ENCODE measurements around the gene CRYBG2. TPM values are rescaled to one million over a fixed set of nuclear protein-coding genes. Genes with fewer than 3 reads are reported as not detected.
"Not testable (repeated sequence)": the region's sequence is repeated elsewhere in the genome, so short reads cannot be mapped to it uniquely, and the experiment has no call there.

The CRYBG2 gene
- total RNA-seq, 2 donors from 2014 or later: 12.8 to 30.3 TPM

- Histone ChIP-seq H3K9ac (ENCODE audit: low read depth in 2 of 2, low read length in 2 of 2) (no peak overlapping the region), H3K27ac (no peak overlapping the region), H3K4me3 (no peak overlapping the region), H3K36me3 (no peaks in the 10 kb centered on the region), H3K9me3 (no peaks in the 10 kb centered on the region), H3K4me1 (peaks cover 6% of the 10 kb centered on the region), H3K27me3 (no peaks in the 10 kb centered on the region)
- TF ChIP-seq CTCF (IDR thresholded peaks at IDR 0.05): no peak
- DNase-seq: no peak
- intact Hi-C loops (cut with DNase I): no loop called here
Measured at GRCh38 chr1:26373789-26374188, 19.9 kb upstream of the CRYBG2 start.

GRCh38 chr1:26373281-26373680 lies 19.4 kb upstream of the CRYBG2 start:
- peaks cover 1% of the 10 kb centered on the region for H3K4me1 ChIP-seq
- DNase-seq: no peak

GRCh38 chr1:26372611-26373010 lies 18.7 kb upstream of the CRYBG2 start, which contains the start of gene ZNF683:
ZNF683 (minus strand) TSS chr1:26372750; CDS start chr1:26368571, 4,179 bp downstream.
- intact Hi-C loops (cut with DNase I); H3K27ac ChIP-seq; H3K27me3 ChIP-seq; H3K9me3 ChIP-seq; H3K9ac ChIP-seq (ENCODE audit: low read depth in 2 of 2, low read length in 2 of 2); H3K36me3 ChIP-seq; H3K4me1 ChIP-seq; DNase-seq; H3K4me3 ChIP-seq: not testable (repeated sequence)

More at GRCh38 chr1:26373281-26373680, 19.4 kb upstream of the CRYBG2 start:
- Histone ChIP-seq H3K4me3 (no peak overlapping the region), H3K27me3 (no peaks in the 10 kb centered on the region), H3K36me3 (no peaks in the 10 kb centered on the region), H3K9me3 (no peaks in the 10 kb centered on the region), H3K9ac (ENCODE audit: low read depth in 2 of 2, low read length in 2 of 2) (no peak overlapping the region), H3K27ac (no peak overlapping the region)
- intact Hi-C loops (cut with DNase I): no loop called here
- TF ChIP-seq CTCF (IDR thresholded peaks at IDR 0.05): no peak

GRCh38 chr1:26372039-26372438 lies 18.1 kb upstream of the CRYBG2 start:
- H3K27ac ChIP-seq: no peak overlapping the region
- no peaks in the 10 kb centered on the region for H3K4me1 ChIP-seq
- intact Hi-C loops (cut with DNase I): no loop called here
- H3K27me3 ChIP-seq: no peaks in the 10 kb centered on the region
- no peak overlapping the region for H3K9ac ChIP-seq (ENCODE audit: low read depth in 2 of 2, low read length in 2 of 2)
- H3K4me3 ChIP-seq: no peak overlapping the region
- DNase-seq: no peak
- H3K9me3 ChIP-seq: no peaks in the 10 kb centered on the region
- TF ChIP-seq CTCF (IDR thresholded peaks at IDR 0.05): no peak
- no peaks in the 10 kb centered on the region for H3K36me3 ChIP-seq

- no peak for TF ChIP-seq CTCF (IDR thresholded peaks at IDR 0.05)
- H3K36me3 ChIP-seq: no peaks in the 10 kb centered on the region
- no peak for DNase-seq
- intact Hi-C loops (cut with DNase I): no loop called here
- no peaks in the 10 kb centered on the region for H3K4me1 ChIP-seq
- H3K9me3 ChIP-seq: no peaks in the 10 kb centered on the region
- no peak overlapping the region for H3K27ac ChIP-seq
- H3K9ac ChIP-seq (ENCODE audit: low read depth in 2 of 2, low read length in 2 of 2): no peak overlapping the region
- H3K4me3 ChIP-seq: no peak overlapping the region
- H3K27me3 ChIP-seq: no peaks in the 10 kb centered on the region
Measured at GRCh38 chr1:26370591-26371382, 16.9 kb upstream of the CRYBG2 start.

- DNase-seq: no peak
- no peaks in the 10 kb centered on the region for H3K27me3 ChIP-seq
- H3K9me3 ChIP-seq: no peaks in the 10 kb centered on the region
- no peaks in the 10 kb centered on the region for H3K36me3 ChIP-seq
- no peaks in the 10 kb centered on the region for H3K4me1 ChIP-seq
- TF ChIP-seq CTCF (IDR thresholded peaks at IDR 0.05): no peak
- no peak overlapping the region for H3K27ac ChIP-seq
- H3K4me3 ChIP-seq: no peak overlapping the region
- intact Hi-C loops (cut with DNase I): no loop called here
- H3K9ac ChIP-seq (ENCODE audit: low read depth in 2 of 2, low read length in 2 of 2): no peak overlapping the region
Measured at GRCh38 chr1:26368486-26368885, 14.6 kb upstream of the CRYBG2 start.
